ENCODE measurements around the gene EMX1.

Gene EMX1

DNA sequence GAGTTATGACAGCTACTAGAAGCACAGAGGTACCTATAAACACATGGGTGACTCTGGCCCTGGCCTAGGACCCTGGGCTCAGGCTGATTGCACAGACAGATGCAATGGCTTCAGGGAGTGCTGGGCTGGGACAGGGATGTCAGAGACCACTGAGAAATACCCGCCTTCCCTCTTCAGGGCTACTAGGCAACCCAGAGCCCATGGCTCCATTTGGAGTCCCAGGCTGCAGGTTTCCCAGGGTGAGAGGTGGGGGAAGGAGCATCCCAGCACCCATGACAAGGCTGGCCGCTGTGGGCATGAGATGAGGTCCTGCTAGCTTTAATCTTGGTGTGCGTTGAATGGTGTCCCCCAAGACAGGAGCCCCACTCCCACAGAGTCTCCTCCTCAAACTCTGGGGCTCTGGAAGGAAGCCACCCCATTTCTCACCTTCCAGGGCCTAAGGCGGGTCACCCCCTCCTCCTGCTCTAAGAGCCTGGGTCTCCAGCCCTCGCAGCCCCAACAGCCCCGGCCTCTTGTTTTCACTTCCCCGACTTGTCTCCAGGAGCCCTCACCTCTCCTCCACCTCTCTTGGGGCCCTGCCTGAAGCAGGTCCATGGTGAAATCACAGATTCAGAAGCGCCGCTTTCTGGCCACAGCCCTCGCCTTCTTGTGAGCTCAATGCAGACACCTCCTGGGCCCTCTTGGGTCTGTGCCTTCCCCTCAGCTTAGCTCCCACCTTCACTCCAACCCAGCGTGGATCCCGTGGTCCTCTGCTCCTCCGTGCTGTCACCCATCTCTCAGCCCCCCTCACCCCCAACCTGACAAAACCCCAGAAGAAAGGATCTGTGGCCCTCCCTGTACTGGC, 41.4 kb downstream of the EMX1 start:
- no peak for DNase-seq (ENCODE audit: low spot score)

DNA sequence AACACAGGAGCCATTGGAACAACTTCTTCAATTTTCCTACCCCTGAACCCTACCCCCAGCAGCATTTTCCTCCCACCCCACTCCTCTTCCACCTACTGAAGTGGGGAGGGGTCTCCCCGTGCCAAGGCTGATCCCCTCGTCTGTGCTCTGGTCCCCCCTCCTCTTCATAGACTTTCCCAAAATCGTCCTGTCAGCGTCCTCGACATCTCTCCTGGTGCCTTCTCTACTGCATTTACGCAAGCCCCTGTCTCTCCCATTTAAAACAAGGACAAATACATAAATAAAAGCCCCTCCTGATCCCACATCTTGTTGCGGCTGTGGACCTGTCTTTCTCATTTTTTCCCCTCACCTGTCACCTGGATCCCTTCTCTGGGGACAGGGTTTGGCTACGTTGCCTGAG, 42.2 kb downstream of the EMX1 start:
- no peak for DNase-seq (ENCODE audit: low spot score)

DNA sequence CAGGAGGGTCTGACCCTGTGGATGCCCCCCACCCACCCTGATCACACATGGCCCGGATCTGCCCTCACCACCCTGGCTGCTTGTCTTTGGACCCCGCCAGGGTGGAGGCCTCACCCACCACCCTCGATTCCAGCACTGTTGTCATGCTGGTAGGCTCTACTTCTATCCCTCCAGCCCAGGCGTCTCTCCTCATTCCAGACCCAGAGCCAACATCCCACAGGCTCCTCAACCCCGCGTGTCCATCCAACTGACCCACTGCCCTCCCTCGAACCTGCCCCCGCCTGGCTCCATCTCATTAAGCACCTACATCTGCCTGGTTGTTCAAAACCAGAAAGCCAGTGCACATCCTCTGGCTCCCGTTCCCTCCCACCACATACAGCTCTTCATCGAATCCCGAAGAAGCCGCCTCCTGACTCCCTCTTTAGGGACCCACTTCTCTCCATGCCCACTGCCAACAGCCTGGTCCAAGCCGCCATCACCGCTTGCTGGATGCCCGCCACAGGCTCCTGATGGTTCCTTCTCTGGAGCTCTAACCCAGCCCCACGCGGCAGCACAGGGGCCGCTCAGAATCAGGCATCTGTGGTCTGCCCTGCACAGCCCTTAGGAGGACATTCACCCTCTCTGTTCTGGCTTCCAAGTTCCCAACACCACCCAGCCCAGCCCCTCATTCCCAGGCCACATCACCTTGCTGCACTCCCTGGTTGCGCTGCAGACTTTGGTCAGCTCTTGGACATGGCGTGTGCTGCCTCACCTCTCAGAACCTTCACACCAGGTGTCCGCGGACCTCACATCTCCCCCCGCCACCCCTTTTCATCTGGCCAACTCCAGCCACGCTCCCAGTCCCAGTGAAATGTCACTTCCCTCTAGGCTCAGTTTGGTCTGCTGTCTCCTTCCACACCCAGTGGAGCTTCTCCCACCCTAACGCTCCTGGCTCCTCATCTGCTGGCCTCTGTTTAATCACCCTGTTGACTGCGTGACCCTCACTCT, 43.0 kb downstream of the EMX1 start:
- no peak for DNase-seq (ENCODE audit: low spot score)

DNA sequence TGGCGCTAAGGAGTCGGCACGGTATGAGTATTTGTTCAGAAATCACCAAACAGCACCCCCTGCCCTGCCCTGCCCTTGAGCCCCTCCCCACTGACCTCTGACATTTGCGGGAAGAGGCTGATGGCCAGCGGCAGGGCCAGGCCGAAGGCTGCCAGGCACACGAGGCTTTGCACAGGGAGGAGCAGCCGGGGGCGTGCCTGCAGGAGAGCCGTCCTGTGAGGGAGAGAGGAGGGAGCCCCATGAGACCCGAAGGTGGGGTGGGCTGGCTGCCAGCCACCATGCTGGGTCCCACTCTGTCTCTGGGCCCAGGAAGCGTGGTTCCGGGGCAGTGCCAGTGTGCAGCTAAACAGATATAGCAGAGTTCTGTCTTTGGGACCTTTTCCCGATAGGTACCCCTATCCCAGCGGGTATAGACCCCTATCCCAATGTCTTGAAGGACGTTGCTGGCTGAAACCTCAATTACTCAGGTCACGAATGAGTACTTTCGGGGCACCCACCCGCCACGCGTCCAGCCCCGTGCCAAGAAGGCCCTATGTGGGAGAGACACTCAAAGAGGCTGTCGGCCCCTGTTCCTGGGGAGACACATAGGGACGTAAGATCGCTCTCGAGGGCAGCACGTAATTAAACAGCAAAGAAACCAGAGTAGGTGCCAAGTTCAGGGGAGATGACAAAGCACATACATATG, 43.9 kb downstream of the EMX1 start:
- no peak for DNase-seq (ENCODE audit: low spot score)

DNA sequence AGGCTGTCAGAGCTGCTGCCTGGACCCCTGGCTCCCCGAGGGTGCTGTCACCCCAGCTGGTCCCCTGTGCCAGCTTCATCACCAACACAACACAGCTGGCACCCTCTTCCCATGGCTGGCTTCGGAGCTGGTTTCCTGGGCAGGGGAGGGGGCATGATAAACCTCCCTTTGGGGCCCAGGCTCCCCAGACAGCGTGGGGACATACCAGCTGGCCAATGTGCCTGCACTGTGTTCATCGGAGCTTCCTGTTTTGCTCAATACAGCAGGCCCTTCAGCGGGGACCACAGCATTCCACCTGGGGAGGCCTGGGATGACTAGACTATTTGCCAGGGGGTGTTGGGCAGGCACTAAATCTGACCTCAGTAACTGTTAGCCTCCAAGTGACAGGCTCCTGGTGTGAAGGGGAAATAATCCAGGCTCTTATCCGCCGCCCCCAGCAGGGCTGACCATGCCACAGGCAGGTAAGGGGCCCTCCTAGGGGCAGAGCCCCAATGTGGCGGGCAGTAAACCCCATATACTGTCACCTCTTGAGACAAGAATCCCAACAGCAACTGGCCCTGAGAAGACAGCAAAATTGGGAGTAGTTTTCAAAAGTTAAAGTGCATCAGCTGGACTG, 44.6 kb downstream of the EMX1 start:
- DNase-seq (ENCODE audit: low spot score): no peak

DNA sequence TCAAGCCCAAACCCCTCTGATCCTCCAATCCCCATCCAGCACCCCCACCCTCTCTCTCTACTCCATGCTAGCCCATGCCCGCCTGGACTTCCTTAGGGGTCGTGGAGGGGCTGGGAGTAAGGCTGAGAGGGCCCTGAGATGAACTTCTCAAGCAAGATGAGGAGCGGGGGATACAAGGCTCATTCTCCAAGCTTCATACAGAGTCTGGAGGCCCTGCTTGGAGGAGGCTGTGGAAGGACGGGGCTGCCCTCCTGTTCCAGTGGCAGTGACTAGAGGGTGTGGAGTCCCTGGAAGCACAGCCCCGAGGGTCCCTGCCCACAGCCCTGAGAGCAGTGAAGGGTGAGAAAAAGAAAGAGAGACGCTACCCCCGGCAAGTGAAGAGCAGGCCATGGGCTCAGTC, 45.6 kb downstream of the EMX1 start:
- DNase-seq (ENCODE audit: low spot score): no peak

DNA sequence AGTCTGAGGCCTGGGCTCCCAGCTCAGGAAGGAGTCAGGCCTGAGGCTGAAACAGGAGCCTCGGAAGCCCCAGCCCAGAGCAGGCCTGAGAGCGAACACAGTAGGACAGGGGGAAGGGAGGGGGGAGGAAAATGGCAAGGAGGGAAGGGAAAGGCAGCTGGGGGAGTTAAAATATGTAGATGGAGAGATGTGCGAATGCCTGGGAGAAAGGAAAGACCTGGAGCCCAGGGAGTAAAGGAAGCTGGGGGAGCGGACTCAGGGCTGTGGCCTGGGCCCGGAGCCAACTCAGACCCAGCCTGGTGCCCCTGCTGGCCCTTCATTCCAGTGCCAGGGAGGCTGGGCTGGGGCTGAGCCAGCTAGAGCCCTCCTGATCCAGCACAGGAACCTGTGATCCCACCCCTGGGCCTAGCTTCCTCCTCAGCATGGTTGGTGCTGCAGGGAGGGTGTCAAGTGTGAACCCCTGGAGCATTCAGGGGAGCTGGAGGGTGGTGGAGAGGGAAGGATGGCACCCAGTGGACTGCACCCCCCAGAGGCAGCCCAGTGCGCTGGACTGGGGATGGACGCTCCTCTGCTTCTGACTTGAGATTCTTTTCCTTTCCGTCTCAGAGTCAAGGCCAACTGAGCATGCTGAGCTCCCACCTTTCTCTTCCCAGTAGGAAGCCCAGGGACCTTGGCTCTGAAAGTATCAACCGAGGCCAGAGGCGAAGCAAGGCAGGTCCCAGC, 46.3 kb downstream of the EMX1 start:
- no peak for DNase-seq (ENCODE audit: low spot score)

DNA sequence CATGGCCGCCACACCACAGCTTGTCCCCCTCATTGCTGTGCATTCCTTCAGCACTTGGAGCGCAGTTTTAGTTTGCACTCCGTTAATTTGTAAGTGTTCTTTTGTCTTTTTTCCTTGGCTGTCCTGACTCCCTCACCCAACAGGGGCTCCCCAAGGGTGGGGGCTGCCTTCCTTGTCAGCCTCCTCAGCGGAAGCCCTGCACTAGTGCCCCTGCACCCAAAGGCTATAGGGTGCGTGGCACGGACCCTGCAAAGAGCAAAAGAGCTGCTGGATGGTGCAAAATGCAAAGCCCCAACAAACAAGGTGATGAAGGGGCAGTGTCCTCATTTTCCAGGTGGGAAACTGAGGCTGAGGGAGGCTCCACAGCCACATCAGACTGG, 46.8 kb downstream of the EMX1 start:
- no peak for DNase-seq (ENCODE audit: low spot score)

DNA sequence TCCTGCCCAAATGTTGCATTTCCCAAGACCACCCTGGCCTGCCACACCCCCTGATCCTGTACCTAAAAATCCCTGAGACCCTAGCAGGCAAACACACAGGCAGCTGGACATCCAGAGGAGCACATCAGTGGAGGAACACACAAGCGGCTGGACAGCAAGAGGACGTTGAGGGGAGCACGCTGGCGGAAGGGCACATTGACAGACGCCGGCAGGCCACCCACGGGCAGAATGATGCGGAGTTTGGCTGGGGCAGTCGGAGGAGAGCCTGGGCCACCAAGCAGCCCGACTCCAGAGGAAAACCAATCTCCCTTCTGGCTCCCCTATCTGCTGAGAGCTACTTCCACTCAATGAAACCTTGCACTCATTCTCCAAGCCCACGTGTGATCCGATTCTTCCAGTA, 47.7 kb downstream of the EMX1 start:
- DNase-seq (ENCODE audit: low spot score): no peak

DNA sequence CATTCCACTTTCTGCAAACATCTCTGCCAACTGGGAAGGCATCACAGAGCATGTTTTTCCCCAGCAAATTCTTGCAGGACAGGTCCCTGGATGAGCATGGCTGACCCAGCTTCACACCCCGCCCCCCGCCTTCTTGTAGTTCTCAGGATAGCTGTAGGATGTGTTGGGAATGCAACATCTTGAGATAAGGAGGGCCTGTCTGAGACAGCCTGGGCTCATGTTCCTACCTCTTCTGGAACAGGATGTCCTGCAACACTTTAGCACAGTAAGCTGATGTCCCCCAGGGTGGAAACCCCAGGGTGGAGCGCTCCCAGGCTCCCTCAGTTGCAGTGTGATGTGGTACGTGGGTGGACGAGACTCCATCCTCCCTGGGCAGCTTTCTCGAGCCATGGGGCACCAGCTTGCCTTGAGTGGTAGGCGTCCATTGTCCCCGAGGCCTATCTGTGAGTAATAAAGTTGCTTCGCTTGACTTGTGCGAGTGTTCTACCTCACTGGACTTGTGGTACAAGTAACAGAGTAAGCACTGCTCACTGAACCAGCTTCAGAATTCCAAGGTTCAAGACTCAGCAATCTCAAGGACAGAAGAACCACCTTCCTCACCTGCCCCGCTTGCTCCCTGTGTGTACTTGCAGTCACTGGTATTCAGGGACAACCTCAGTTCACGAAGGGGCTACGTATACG, 48.6 kb downstream of the EMX1 start:
- no peak for DNase-seq (ENCODE audit: low spot score)

DNA sequence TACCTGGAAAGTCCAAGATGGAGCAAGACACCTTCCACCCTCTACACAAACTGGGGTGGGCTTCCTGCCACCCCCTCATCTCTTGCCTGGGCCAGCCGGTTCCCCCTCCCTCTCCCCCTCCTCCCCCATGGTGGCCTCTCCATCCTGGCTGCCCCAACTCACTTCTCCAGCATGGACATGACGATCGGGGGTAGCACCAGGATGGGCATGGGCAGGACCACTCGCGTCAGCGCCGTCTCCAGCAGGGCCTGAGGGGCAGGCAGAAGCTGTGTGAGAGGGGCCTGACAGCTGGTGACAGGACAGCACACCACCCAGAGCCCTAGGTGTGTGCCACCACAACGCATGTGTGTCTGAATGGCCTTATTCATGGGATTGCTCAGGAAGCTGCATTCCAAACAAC, 51.0 kb downstream of the EMX1 start:
- DNase-seq (ENCODE audit: low spot score): no peak

DNA sequence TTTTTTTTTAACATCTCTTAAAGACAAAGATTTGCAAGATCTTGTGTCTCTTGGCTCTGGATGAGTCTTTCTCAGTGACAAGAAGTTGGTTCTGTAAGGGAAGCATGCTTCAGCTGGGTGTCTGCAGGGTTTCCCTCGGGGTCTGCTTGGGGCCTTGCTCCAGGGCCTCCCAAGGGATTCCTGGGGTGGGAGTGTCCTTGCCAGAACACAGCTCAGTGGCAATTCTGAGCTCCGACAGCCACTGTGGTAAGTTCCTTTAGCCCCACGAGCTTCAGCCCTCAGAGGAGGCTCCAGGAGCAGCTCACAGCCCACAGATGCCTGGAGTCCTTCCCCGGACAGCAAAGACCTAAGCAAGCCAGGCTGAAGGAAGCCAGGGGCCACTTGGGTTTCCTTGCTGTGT, 52.4 kb downstream of the EMX1 start:
- DNase-seq (ENCODE audit: low spot score): no peak

DNA sequence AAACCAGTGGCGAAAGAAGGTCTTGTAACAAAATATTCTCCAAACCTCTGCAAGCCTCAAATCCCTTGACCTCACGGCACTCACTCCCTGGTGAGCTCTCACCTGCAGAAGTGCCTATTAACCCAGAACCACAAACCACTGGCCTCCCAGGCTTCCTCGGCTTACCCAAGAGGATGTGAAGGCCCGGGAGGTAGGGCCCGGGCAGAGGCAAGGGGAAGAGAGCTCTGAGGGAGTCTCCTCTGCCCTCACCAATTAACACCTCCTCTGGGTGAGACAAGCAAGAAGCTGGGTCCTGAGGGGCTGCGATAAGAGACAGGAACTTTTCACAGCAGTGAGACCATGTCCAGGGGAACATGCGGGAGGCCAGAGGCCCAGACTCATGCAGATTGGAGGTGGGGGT, 53.7 kb downstream of the EMX1 start:
- DNase-seq (ENCODE audit: low spot score): no peak

DNA sequence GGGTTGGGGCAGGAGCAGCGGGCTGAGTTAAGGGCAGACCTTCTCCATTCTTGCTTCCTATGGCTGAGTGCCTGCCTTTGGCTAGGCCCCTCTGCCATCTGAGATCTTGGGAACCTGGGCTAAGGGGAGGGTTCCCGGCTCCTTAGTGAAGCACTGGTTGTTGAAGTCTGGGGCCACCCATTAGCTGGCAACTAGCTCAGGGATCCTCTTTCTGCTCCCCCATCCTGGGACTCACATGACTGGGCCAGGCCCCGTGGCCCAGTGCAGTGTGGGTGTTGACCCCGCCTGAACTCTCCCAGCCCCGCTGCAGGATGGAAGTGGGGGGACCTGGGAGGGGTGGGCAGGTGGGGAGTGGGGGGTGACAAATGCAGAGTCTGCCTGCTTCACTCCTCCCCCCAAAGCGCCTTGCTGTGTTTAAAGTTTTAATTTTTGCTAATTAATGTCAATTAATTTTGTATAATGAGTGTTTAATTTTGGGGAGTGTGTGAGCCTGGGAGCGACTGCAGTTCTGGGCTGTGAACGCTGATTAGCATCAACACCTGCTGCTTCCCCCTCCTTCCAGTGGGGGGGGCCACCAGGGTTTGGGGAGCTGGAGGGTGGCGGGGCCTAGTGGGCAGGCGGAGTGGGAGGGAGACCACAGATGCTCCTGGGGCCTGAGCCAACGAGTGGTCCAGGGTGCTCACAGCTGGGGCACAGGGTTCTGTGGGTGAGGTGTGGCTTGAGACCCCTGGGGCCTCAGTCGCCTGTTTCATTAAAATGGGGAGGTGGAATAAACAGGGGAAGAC, 55.2 kb downstream of the EMX1 start:
- no peak for DNase-seq (ENCODE audit: low spot score)

DNA sequence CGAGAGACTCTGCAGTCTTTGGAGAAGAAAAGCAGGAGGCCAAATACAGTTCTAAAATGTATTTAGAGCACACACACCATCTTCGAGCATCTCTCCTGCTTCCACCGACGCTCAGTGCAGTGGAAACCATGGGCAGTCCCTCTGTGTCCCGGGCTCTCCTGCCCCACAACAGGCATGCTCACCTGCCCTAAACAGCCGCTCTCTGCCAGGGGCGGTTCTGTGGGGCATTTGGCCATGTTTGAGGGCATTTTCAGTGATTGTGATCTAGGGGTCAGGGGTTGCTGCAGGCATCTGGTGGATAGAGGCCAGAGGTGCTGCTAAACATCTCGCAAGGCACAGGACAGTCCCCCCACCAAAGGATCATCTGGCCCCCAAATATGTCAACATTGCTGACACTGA, 55.8 kb downstream of the EMX1 start:
- no peak for DNase-seq (ENCODE audit: low spot score)

DNA sequence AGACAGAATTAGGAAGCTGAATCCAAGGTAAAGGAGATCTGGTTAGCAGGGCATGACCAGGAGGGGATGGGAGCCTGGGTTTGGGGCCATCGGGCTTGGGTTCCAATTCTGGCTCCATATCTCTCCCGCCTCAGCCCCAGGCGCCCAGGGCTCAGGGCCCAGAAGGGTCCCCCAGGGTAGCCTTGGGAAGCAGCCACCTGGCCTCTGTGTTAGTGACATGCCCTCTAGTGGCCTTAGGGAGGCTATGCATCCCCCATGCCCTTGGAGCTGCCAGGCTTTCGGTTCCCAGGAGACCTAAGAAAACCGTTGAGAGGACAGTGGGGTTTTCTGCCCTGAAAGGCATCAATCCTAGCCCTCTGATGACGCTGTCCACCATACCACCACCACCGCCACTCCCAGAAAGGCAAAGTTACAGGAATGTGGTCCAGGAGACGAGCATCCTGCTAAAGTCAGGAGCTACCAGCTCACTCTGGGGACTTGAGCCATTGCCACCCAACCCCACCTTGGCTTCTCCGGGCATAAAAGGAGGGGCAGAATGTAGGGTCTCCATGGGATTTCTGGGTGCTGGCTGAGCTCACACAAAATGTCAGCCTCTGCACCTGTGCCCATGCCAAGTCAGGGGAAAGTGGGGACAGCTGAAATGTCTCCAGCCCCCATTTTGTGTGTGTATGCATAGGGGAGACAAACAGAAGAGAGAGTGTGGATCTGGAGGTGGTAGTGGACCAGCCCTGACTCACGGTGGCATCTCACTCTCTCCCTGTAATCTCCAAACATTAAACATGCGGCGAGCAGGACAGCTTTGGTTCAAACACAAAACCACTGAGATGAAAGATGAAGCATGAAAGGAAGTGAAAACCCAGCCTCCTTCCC, 56.5 kb downstream of the EMX1 start:
- no peak for DNase-seq (ENCODE audit: low spot score)

DNA sequence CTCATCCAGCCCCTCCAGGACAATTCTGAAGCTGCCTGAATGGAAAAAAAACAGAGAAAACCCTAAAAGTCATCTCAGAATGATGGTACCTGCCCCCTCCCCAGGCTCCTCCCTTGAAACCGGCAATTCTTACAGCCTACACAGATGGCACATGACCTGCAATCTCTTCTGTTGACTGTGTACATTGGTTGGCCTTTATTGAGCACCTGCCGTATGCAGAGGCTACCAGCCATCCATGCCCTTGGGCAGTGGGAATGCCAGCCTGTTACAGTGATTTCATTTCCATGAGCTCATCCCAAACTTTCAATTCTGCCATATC, 57.1 kb downstream of the EMX1 start:
- DNase-seq (ENCODE audit: low spot score): no peak

DNA sequence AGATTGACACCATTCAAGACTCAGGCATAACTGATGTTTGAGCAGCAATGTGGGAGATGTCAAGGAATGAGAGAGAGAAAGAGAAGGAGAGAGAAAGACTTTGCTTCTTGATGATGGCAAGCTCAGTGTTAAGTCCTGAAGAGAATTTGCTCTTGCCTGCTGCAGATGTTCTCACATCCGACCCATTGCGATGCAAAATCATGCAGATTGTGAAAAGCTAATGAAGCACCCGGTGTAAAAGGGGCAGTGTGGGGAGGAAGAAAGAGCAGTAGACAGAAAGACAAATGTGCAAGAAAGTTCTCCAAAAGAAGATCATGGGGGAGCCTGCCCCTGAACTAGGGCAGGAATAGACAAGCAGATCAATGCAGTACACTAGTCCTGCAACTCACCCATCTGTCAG, 57.7 kb downstream of the EMX1 start:
- DNase-seq (ENCODE audit: low spot score): no peak

DNA sequence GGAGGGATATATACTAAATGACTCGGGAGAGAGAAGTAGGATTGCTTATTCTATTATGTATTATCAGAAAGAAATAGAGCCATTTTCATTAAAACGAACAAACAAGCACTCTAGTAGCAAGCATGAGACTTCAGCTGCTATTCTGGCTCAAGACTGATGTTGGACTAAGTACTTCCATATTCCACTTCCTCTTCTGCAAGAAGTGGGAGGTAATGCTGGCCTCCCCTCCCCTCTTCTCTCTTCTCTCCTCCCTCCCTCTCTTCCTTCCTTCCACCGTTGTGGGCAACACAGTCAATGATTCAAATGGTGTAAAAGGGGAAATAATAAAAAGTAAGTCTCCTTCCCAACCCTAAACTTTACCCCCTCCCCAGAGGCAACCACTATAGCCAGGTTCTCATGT, 62.6 kb downstream of the EMX1 start:
- DNase-seq (ENCODE audit: low spot score): no peak
